ENCODE results near the gene CCDC59. TPM values are rescaled to one million over a fixed set of nuclear protein-coding genes. Genes with fewer than 3 reads are reported as not detected.

CCDC59 gene
- total RNA-seq, 2 experiments from 2014 or later = 186 to 204 TPM

DNA sequence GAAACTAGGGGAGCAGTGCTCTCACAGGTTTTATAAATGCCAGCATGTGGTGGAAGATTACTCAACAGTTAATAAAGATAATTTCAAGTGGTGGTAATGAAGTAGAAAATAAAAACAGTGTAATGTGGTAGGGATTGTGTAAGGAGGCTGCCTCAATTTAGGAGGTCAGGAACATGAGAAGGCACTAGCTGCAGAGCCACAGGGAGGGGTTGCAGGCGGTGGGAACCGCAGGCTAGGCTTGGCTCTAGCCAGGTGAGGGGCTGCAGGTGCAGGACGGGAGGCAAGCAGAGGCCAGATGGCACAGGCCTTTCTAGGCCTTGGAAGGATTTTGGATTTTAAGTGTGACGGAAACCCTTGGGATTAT, 910 bp upstream of the CCDC59 start:
- Mint-ChIP-seq H3K9me3 (no peaks in the 10 kb centered on the region), H3K27ac (peak overlapping the region; percentile 99), H3K4me1 (ENCODE audit: low read depth) (peaks cover 74% of the 10 kb centered on the region), H3K27me3 (no peaks in the 10 kb centered on the region), H3K4me3 (peak overlapping the region; percentile 100), H3K36me3 (ENCODE audit: low read depth) (peaks cover 56% of the 10 kb centered on the region)
- H3K4me1 ChIP-seq (ENCODE audit: insufficient read depth, low read length) = peaks cover 10% of the 10 kb centered on the region
- peak overlapping the region; percentile 89 to 95 for H3K27ac ChIP-seq (ENCODE audit: low read depth in 1 of 2, low read length in 2 of 2)
- DNase-seq (peak in 3 of 14 experiments; percentile 6 to 40 (median 30)), ATAC-seq (ENCODE audit: poor library complexity) (no peak)
- peak overlapping the region; percentile 79 for H3K4me3 ChIP-seq (ENCODE audit: low read length)
- ChIA-PET CTCF (interaction anchor here (1.3 to 1.7 kb wide), 4 partner anchors 8 to 327 kb away, joined by 3 to 11 read pairs (median 5); partner anchors contain the start of gene TMTC2), POLR2A (interaction anchor here (0.6 to 2.0 kb wide), 4 partner anchors 23 to 715 kb away, joined by 3 to 14 read pairs (median 5); partner anchors contain the start of gene TMTC2)
- no peaks in the 10 kb centered on the region for H3K9me3 ChIP-seq (ENCODE audit: control insufficient read depth in 1 of 2, insufficient read depth in 1 of 2, low read length in 2 of 2)
- intact Hi-C loops (cut with DNase I, micrococcal nuclease) = loop anchor here in 1 of 2 experiments (5.0 to 10.0 kb wide), 2 partner anchors 328 to 714 kb away; partner anchors contain the start of gene TMTC2
- no peaks in the 10 kb centered on the region for H3K27me3 ChIP-seq (ENCODE audit: control insufficient read depth in 1 of 2, insufficient read depth in 2 of 2, low read length in 2 of 2)
- H3K36me3 ChIP-seq (ENCODE audit: insufficient read depth, low read length) = peaks cover 27% of the 10 kb centered on the region
- TF ChIP-seq, protein P1, sequence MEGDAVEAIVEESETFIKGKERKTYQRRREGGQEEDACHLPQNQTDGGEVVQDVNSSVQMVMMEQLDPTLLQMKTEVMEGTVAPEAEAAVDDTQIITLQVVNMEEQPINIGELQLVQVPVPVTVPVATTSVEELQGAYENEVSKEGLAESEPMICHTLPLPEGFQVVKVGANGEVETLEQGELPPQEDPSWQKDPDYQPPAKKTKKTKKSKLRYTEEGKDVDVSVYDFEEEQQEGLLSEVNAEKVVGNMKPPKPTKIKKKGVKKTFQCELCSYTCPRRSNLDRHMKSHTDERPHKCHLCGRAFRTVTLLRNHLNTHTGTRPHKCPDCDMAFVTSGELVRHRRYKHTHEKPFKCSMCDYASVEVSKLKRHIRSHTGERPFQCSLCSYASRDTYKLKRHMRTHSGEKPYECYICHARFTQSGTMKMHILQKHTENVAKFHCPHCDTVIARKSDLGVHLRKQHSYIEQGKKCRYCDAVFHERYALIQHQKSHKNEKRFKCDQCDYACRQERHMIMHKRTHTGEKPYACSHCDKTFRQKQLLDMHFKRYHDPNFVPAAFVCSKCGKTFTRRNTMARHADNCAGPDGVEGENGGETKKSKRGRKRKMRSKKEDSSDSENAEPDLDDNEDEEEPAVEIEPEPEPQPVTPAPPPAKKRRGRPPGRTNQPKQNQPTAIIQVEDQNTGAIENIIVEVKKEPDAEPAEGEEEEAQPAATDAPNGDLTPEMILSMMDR (IDR thresholded peaks at IDR 0.05) = no peak

DNA sequence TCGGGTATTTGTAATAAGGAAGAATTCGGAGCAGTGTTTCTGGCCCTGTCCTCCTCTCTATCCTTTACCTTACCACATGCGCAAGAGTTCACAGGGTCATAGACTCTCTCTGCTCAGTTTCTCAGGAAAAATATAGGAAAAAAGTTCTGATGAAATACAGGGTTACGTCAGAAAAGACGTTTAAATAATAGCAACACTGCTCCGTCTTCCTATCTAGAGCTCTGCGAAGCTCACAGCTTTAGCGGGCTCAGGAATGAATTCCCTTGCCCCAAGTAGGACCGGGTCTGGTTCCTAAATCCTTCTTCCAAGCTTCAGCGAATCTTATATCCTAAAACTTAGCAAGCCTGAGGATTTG, 365 bp downstream of the CCDC59 start:
- peaks cover 10% of the 10 kb centered on the region for H3K4me1 ChIP-seq (ENCODE audit: insufficient read depth, low read length)
- DNase-seq = no peak
- H3K36me3 ChIP-seq (ENCODE audit: insufficient read depth, low read length) = peaks cover 39% of the 10 kb centered on the region
- ChIA-PET POLR2A (interaction anchor here (0.6 to 2.0 kb wide), 5 partner anchors 8 to 714 kb away, joined by 3 to 14 read pairs (median 4); partner anchors contain the start of gene TMTC2), CTCF (interaction anchor here (0.8 to 1.7 kb wide), 7 partner anchors 10 to 706 kb away, joined by 3 to 11 read pairs (median 3); partner anchors contain the start of gene TMTC2)
- H3K4me3 ChIP-seq (ENCODE audit: low read length) = peak overlapping the region; percentile 79
- no peaks in the 10 kb centered on the region for H3K9me3 ChIP-seq (ENCODE audit: control insufficient read depth in 1 of 2, insufficient read depth in 1 of 2, low read length in 2 of 2)
- Mint-ChIP-seq H3K9me3 (no peaks in the 10 kb centered on the region), H3K27ac (peak overlapping the region; percentile 99), H3K4me1 (ENCODE audit: low read depth) (peaks cover 68% of the 10 kb centered on the region), H3K4me3 (peak overlapping the region; percentile 100), H3K27me3 (no peaks in the 10 kb centered on the region), H3K36me3 (ENCODE audit: low read depth) (peaks cover 68% of the 10 kb centered on the region)
- TF ChIP-seq, protein P1 (IDR thresholded peaks at IDR 0.05) = no peak
- H3K27ac ChIP-seq (ENCODE audit: low read depth in 1 of 2, low read length in 2 of 2) = peak overlapping the region; percentile 89 to 95
- no peaks in the 10 kb centered on the region for H3K27me3 ChIP-seq (ENCODE audit: control insufficient read depth in 1 of 2, insufficient read depth in 2 of 2, low read length in 2 of 2)
- ATAC-seq (ENCODE audit: poor library complexity) = no peak
- intact Hi-C loops (cut with DNase I, micrococcal nuclease) = loop anchor here in 1 of 2 experiments (5.0 to 10.0 kb wide), 2 partner anchors 329 to 713 kb away; partner anchors contain the start of gene TMTC2

DNA sequence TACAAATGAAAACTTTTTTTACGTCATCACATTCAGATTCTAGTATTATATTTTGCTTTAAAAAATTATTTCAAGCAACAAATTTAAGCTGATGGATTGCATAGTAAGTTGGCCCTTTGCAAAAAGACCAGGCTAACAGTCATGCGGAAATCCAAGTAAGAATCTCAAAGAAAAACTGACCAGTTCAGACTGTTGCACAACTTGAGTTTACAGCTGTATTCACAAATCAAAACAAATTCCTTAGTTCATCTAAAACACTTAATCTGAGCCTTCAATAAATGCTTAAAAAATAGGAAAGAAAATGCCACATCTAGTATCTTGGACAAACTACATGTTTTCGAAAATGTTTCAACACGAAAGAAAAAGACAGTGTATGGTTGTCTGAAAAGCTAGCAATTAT, 847 bp downstream of the CCDC59 start:
- peaks cover 69% of the 10 kb centered on the region for H3K36me3 Mint-ChIP-seq (ENCODE audit: low read depth)

More for the DNA sequence above, 847 bp downstream of the CCDC59 start:
- Mint-ChIP-seq H3K9me3 (no peaks in the 10 kb centered on the region), H3K4me1 (ENCODE audit: low read depth) (peaks cover 64% of the 10 kb centered on the region), H3K27me3 (no peaks in the 10 kb centered on the region), H3K4me3 (peak overlapping the region; percentile 100), H3K27ac (peak overlapping the region; percentile 99)
- no peak for DNase-seq
- POLR2A ChIA-PET = interaction anchor here (0.6 to 2.0 kb wide), 3 partner anchors 329 to 415 kb away, joined by 3 to 14 read pairs (median 3); partner anchors contain the start of gene TMTC2
- peaks cover 10% of the 10 kb centered on the region for H3K4me1 ChIP-seq (ENCODE audit: insufficient read depth, low read length)
- intact Hi-C loops (cut with DNase I, micrococcal nuclease) = loop anchor here in 1 of 2 experiments (5.0 to 10.0 kb wide), 2 partner anchors 330 to 713 kb away; partner anchors contain the start of gene TMTC2
- H3K9me3 ChIP-seq (ENCODE audit: control insufficient read depth in 1 of 2, insufficient read depth in 1 of 2, low read length in 2 of 2) = no peaks in the 10 kb centered on the region
- no peak for ATAC-seq (ENCODE audit: poor library complexity)
- TF ChIP-seq, protein P1 (IDR thresholded peaks at IDR 0.05) = no peak
- peaks cover 43% of the 10 kb centered on the region for H3K36me3 ChIP-seq (ENCODE audit: insufficient read depth, low read length)
- H3K27ac ChIP-seq (ENCODE audit: low read depth in 1 of 2, low read length in 2 of 2) = peak overlapping the region in 1 of 2 donors; percentile 95
- CTCF ChIA-PET = interaction anchor here (1.7 kb wide), 2 partner anchors 9 to 329 kb away, joined by 4 to 11 read pairs; partner anchors contain the start of gene TMTC2
- H3K4me3 ChIP-seq (ENCODE audit: low read length) = peak overlapping the region; percentile 79
- H3K27me3 ChIP-seq (ENCODE audit: control insufficient read depth in 1 of 2, insufficient read depth in 2 of 2, low read length in 2 of 2) = no peaks in the 10 kb centered on the region

All from CD4-positive, alpha-beta T cell (primary cell).